CD4-positive, alpha-beta T cell treated with Interleukin-4 for 4 hours (primary cell): ENCODE results near the gene CEP70.
A peak's percentile ranks its signal among the peaks of the same experiment; 100 is the strongest.
"Not testable (repeated sequence)": the region's sequence is repeated elsewhere in the genome, so short reads cannot be mapped to it uniquely, and the experiment has no call there.

Source experiments
- DNase-seq: peaks from one replicate; pipeline ENCODE4 v3.0.0-alpha.2; 2020

Gene CEP70

DNA sequence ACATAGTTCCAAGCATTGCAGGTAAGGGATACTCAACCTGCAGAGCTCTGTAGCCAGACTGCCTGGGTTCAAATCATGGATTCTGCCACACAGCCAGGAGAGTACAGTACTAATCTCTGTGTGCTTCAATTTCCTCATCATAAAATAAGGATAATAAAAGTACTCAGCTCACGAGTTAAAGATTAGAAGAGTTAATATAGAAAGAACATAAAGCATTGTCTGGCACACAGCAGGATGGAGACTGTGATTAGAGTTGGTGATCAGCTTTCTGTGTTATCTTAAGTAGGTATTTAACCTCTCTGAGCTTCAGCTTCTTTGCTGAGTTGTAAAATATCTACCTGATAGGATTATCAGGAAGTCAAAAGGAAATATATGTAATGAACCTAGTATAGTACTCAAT, 2.7 kb downstream of the CEP70 start:
- DNase-seq: no peak

DNA sequence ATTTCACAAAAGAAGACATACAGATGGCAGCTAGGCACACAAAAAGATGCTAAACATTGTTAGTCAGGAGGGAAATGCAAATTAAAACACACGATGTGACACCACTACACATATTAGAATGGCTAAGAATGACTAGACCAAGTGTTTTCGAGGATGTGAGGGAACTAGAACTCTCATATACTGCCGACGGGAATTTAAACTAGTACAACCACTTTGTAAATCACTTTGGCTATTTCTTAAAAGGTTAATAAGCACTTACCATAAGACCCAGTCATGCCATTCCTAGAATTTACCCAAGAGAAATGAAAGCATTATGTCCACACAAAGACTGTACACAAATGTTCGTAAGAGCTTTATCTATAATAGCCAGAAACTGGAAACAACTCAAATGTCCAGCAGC, 5.6 kb downstream of the CEP70 start:
- no peak for DNase-seq

DNA sequence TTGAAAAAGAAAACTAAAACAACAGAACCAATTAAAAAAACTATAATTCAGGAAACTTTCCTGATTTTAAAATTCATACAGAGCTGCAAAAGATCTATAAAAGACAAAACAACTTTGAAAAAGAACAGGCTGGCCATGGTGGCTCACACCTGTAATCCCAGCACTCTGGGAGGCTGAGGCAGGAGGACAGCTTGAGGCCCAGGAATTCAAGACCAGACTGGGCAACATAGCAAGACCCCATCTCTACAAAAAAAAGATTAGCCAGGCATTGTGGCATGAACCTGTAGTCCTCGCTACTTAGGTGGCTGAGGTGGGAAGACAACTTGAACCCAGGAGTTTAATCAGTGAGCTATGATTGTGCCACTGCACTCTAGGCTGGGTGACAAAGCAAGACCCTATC, 6.7 kb downstream of the CEP70 start:
- DNase-seq: no peak

DNA sequence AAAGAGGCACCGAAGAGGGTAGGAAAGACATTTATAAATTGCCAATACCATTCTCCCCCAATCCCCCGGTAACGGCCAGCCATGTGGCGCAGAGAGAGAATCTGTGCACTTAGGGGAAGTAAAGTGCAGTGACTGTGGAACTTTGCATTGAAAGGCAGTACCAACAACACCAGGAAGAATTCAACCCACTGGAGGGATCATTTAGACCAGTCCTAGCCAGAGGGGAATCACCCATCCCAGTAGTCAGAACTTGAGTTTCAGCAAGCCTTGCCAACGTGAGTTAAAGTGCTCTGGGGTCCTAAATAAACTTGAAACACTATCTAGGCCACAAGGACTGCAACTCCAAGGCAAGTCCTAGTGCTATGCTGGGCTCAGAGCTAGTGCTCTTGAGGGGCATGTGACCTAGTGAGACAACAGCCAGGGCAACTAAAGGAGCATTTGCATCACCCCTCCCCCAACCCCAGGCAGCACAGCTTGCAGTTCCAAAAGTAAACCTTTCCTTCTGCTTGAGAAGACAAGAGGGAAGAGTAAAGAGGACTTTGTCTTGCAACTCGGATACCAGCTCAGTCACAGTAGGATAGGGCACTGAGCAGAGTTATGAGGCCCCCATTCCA, 15.0 kb downstream of the CEP70 start:
- no peak for DNase-seq

DNA sequence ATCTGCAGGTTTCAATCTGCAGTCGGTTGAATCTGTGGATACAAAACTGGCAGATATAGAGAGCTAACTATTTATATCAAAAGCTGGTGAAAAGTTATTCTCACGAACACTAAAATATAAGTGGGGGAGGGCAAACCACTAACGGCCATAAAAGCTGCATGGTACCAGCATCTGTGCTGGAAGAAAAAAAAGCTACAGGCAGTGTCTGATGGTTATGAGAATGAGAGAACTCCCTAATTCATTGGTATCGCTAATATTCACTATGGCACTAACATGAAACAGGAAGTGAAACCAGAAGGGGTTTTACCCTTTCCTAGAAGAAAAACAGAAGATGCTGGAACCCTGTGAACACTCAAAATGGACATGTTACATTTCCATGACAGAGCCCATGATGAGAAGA, 15.9 kb downstream of the CEP70 start:
- peak; percentile 29 for DNase-seq

DNA sequence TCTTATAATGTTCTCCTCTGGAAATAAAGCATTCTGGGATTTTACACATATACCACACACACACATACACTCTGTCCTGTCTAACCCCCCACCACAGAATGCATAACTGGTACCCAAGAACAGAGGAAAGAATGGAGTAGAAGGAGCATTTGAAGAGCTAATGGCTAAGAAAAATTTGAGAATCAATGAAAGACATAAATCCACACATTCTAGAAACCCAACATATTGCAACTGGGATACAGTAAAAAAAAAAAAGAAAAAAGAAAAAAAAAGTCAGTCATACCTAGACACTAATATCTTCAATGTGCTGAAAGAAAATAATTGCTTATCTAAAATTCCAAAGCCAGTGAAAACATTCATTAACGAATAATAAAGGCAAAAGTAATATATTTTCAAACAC, 20.9 kb downstream of the CEP70 start:
- no peak for DNase-seq

DNA sequence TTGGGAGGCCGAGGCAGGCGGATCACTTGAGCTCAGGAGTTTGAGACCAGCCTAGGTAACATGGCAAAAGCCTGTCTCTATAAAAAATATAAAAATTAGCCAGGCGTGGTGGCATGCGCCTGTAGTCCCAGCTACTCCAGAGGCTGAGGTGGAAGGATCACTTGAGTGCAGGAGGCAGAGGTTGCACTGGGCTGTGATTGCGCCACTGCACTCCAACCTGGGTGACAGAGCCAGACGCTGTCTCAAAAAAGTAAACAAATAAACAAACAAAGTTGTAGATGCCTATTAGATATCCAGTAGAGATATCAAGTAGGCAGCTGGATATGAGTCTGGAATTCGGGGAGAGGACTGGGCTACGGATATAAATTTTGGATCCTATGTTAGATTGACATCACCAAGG, 24.4 kb downstream of the CEP70 start:
- not testable (repeated sequence) for DNase-seq

DNA sequence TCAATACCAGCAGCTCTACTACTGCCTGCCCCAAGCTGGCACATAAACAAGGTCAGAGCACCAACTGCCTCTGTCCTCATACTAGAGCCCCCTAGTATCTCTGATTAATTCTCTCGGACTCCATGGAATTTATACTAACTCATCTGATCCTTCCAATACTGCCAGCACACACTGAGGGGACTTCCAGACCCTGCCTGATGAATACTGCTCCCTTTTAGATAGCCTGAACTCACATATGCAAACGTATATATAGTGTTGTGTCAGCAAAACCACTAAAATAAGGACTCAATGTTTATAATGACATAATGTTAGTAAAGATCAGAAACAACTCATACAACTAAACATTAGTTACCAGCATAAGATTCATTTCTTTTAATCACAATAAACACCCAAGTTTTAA, 25.0 kb downstream of the CEP70 start:
- no peak for DNase-seq

DNA sequence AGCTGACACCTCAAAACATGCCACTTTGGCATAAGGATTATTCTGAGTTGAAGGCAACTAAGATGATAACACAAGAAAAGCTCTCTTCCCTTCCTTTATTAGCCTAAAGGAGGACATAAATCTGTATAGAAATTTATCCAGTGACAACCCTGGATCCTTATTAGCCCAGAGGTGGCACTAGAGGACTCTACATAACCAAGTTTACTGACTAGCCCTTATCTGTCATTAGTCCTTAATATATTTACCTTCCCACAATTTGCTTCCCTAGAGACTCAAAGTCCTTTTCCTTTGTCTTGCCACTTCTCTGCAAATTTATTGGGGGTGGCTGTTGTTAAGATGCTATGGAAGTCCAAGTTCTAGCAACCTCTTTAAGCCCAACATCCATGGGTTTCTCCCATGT, 26.7 kb downstream of the CEP70 start:
- DNase-seq: no peak

DNA sequence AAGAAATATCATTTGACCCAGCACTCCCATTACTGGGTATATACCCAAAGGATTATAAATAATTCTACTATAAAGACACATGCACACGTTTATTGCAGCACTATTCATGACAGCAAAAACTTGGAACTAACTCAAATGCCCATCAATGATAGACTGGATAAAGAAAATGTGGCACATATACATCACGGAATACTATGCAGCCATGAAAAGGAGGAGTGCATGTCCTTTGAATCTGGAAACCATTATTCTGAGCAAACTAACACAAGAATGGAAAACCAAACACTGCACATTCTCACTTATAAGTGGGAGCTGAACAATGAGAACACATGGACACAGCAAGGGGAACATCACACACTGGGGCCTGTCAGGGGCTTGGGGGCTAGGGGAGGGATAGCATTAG, 27.8 kb downstream of the CEP70 start:
- DNase-seq: not testable (repeated sequence)

DNA sequence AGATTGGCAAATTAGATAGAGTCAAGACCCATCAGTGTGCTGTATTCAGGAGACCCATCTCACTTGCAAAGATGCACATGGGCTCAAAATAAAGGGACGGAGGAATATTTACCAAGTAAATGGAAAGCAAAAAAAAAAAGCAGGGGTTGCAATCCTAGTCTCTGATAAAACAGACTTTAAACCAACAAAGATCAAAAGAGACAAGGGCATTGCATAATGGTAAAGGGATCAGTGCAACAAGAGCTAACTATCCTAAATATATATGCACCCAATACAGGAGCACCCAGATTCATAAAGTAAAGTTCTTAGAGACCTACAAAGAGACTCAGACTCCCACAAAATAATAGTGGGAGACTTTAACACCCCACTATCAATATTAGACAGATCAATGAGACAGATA, 31.2 kb downstream of the CEP70 start:
- DNase-seq: not testable (repeated sequence)

DNA sequence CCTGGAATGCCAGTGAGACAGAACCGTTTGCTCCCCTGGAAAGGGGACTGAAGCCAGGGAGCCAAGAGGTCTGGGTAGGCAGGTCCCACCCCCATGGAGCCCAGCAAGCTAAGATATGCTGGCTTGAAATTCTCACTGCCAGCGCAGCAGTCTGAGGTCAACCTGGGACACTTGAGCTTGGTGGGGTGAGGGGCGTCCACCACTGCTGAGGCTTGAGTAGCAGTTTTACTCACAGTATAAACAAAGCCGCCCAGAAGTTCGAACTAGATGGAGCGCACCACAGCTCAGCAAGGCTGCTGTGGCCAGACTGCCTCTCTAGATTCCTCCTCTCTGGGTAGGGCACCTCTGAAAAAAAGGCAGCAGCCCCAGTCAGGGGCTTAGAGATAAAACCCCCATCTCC, 33.6 kb downstream of the CEP70 start:
- no peak for DNase-seq

DNA sequence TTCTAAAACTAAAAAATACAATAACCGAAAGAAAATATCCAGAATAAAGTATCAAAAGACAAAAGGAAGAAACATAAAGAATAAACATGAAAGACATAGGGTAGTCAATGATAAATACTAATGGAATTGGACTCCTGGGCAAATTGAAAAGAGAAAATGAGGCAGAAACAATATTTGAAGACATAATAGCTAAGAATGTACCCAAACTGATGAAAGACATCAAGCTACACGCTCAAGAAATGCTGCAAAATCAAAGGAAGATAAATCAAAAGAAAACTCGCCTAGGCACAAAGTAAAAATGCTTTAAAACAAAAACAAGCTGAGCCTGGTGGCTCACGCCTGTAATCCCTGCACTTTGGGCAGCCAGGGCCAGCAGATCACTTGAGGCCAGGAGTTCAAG, 34.9 kb downstream of the CEP70 start:
- no peak for DNase-seq

DNA sequence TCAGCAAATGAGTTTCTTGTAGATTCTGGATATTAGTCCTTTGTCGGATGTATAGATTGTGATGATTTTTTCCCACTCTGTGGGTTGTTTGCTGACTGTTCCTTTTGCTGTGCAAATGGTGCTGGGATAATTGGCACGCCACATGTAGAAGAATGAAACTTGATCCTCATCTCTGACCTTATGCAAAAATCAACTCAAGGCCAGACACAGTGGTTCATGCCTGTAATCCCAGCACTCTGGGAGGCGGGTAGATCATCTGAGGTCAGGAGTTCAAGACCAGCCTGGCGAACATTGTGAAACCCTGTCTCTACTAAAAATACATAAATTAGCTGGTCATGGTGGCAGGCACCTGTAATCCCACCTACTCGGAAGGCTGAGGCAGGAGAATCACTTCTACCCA, 39.3 kb downstream of the CEP70 start:
- DNase-seq: not testable (repeated sequence)

DNA sequence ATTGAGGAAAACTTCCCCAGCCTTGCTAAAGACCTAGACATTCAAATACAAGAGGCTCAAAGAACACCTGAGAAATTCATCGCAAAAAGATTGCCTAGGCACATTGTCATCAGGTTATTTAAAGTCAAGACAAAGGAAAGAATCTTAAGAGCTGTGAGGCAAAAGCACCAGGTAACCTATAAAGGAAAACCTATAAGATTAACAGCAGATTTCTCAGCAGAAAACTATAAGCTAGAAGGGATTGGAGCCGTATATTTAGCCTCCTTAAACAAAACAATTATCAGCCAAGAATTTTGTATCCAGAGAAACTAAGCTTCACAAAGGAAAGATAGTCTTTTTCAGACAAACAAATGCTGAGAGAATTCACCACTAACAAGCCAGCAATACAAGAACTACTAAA, 43.1 kb downstream of the CEP70 start:
- DNase-seq: not testable (repeated sequence)

DNA sequence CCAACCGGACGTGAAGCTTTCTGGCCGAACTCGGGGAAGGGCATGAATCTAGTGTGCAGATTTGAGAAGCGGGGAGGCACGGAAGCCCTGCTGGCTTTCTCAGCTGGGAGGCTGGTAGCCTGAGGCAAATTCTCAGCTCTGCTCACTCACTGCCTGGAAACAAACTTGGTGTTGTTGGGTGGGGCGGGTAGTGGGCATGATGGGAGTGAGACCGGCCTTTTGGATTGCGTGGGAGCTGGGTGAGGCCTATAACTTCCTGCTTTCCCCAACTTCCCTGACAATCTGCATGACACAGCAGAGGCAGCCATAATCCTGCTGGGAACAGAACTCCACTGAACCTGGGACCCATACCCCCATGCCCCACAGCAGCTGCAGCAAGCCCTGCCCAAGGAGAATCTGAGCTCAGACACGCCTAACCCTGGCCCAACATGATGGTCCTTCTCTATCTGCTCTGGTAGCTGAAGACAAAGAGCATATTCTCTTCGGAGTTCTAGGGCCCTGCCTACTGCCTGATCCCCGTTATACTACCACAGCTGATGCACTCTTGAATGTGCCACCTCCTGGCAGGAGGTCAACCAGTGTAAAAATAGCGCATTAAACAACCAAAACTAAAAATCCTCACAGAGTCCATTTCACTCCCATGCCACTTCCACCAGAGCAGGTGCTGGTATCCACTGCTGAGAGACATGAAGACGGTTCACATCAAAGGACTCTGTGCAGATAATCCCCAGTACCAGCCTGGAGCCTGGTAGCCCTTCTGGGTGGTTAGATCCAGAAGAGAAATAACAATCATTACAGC, 44.7 kb downstream of the CEP70 start:
- DNase-seq: no peak

DNA sequence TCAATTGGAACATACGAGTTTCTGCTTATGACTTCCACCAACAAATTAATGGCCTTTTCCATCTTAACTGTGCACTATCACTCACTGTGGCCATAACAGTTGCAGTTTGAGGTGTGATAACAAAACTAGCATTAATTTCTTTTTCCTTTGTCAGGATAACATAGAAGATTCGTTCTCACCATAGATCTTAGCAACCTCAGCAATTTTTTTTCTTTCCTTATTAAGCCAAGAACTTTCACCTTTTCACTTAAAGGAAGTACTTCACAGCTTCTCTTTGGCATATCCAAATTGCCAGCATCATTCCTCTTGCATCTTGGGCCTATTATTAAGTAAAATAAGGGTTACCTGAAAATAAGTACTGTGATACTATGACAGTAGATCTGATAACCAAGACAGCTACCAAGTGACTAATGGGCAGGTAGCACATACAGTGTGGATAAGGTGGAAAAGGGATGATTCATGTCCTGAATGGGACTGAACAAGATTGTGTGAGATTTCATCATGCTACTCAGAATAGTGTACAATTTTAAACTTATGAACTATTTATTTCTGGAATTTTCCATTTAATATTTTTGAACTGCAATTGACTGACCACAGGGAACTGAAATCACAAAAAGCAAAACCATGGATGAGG, 46.6 kb downstream of the CEP70 start:
- DNase-seq: no peak

DNA sequence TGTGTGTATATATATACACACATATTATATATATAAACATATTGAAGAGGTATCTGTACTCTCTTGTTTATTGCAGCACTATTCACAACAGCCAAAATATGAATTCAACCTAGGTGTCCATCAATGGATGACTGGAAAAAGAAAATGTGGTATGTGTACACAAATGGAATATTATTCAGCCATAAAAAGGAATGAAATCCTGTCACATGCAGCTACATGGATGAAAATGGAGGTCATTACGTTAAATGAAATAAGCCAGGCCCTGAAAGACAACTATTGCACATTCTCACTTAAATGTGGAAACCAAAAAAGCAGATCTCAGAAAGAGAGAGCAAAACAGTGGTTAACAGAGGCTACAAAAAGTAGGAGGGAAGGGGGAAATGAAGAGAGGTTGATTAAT, 49.5 kb downstream of the CEP70 start:
- no peak for DNase-seq

DNA sequence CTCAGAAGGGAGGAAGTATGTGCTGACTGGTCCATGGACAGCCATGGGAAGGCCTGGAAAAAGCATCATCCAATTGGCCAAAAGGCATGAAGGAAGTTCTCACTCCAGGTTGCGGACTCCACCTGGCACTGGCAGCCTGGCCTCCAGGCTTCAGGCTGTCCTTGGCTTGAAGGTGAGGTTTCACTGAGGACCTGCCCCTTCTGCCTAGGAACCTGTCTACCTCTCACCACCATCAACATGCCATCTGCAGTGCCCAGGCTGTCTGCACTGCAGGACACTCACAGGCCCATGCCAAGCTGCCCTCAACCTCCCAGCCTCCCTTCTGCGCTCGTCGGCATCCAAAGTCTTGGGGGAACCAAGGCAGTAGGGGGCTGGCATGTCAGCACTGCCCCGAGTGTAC, 51.1 kb downstream of the CEP70 start:
- DNase-seq: no peak

DNA sequence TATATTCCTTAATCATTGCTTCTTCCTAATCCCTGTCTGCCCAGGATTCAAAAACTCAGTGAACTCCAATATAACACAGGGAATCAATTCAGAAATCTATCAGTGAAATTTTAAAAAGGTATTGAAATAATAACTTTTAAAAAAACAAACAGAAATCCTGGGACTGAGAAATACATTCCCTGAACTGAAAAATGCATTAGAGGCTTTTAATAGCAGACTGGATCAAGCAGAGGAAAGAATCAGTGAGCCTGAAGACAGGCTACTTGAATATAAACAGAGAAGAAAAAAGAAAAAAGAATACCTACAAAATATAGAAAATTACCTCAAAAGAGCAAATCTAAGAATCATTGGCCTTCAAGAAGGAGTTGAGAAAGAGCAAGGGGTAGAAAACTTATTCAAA, 54.7 kb downstream of the CEP70 start:
- no peak for DNase-seq

DNA sequence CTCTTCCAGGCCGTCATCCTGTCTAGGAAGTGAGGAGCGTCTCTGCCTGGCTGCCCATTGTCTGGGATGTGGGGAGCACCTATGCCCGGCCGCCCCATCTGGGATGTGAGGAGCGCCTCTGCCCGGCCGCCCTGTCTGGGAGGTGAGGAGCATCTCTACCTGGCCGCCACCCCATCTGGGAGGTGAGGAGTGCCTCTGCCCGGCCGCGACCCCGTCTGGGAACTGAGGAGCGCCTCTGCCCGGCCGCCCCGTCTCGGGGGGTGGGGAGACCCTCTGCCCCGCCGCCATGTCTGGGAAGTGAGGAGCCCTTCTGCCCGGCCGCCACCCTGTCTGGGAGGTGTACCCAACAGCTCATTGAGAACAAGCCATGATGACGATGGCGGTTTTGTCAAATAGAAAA, 72.6 kb downstream of the CEP70 start:
- DNase-seq: not testable (repeated sequence)

DNA sequence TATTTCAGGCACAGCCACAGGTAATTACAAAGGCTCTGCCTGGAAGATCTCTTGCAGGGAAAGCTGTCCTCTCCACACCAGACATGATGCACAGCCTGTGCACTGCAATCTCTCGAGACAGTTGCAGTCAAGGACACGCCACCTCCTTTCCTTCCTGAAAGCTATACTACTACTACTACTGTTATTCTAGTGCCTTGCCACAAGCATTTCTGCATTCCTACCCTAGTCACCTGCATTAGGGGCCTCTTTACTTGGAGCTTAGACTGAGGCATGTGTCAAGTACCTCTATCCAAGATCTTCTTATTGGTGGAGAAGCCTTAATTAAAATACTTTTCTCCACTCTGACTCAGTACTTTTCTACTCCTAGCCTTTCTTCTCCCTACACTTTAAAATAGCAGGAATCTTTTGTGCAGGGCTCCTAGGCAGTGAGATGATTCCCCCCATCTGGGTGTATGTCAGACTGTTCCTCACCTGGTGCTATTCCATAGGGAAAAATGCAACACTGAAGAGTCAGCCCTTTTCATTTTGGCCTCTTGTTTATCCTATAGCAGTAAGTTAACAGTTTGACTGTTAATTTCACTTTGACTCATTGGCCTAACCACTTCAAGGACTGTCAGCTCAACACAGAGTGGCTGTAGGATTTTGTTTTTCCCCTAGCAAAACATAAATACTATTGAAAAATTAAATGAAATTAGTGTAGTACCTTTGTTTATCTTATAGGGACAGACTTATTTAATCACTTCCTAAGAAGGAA, 80.8 kb downstream of the CEP70 start:
- DNase-seq: no peak

DNA sequence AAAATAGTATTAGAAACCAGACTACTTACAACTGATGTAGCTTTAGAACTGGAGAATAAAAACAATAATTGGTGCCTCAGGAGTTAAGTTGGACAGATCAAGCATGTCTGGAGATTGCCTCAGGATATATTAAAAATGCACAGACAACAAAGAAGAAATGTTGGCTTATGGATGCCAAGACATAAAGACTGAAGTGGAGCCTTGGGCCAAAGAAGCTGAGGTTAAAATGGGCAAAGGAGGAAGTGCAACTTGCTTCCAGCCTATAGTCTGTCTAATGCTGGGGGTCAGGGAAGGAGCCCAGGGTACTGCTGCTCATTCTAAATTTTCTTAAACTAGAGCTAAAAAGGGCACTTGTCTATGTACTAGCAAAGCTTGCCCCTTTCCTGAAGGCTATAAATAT, 82.1 kb downstream of the CEP70 start:
- DNase-seq: no peak

DNA sequence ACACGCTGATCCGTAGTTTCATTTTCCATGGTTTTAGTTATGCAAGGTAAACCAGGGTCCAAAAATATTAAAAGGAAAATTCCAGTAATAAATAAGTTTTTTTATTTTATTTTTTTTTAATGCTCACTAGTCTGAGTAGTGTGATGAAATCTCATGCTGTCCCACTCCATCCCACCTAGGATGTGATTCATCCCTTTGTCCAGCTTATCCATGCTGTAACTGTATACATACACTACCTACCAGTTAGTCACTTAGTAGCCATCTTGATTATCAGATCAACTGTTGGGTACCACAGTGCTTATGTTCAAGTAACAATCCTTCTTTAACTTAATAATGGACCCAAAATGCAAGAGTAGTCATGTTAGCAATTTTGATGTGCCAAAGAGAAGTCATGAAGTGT, 84.5 kb downstream of the CEP70 start:
- DNase-seq: no peak
